Measurements from ENCODE around the gene MYO1B.

The MYO1B gene

GRCh38 chr2:191430476-191430875 lies 185.3 kb downstream of the MYO1B start:
- H4K20me1 ChIP-seq (ENCODE audit: insufficient read depth), result no peaks in the 10 kb centered on the region

DNA sequence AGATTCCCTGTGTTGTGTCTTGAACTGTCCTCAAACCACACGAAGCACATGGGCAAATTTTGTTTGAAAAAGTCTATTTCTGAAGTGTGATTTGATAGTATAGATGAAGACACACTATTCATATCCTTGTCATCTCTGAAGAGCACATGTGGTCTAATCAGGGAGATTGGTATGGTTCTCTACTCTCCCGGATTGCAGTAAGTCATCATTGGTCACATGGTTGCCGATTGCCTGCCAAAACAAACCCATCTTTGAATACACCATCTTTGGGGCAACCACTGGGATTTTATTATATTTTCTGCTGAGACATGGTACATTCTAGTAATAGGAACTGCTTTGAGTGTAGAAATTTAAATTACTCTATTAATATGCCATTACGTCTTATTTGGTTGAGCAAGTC lies 186.9 kb downstream of the MYO1B start:
- Histone ChIP-seq H3K79me2 (ENCODE audit: insufficient read depth, low read depth) (no peaks in the 10 kb centered on the region), H3K4me1 (ENCODE audit: low read depth, poor library complexity, severe bottlenecking) (no peaks in the 10 kb centered on the region), H4K20me1 (ENCODE audit: insufficient read depth) (no peaks in the 10 kb centered on the region), H3K27ac (no peak overlapping the region), H3K36me3 (ENCODE audit: insufficient read depth) (no peaks in the 10 kb centered on the region), H3K4me3 (IDR thresholded peaks at IDR 0.05; ENCODE audit: insufficient read depth, low read depth, low read length) (no peak overlapping the region), H2AFZ (ENCODE audit: low read depth) (no peak overlapping the region), H3K9ac (no peak overlapping the region), H3K4me2 (no peak overlapping the region), H3K27me3 (ENCODE audit: insufficient read depth, low read depth) (no peaks in the 10 kb centered on the region)
- no peak for TF ChIP-seq CTCF (conservative IDR thresholded peaks at IDR 0.05; ENCODE audit: low read depth, low read length)

More at GRCh38 chr2:191430476-191430875, 185.3 kb downstream of the MYO1B start:
- H3K36me3 ChIP-seq (ENCODE audit: insufficient read depth), result no peaks in the 10 kb centered on the region
- H3K4me2 ChIP-seq, result no peak overlapping the region
- no peak overlapping the region for H3K4me3 ChIP-seq (IDR thresholded peaks at IDR 0.05; ENCODE audit: insufficient read depth, low read depth, low read length)
- H3K9ac ChIP-seq, result no peak overlapping the region
- no peaks in the 10 kb centered on the region for H3K79me2 ChIP-seq (ENCODE audit: insufficient read depth, low read depth)
- H2AFZ ChIP-seq (ENCODE audit: low read depth), result no peak overlapping the region
- no peaks in the 10 kb centered on the region for H3K27me3 ChIP-seq (ENCODE audit: insufficient read depth, low read depth)
- no peaks in the 10 kb centered on the region for H3K4me1 ChIP-seq (ENCODE audit: low read depth, poor library complexity, severe bottlenecking)
- no peak overlapping the region for H3K27ac ChIP-seq
- TF ChIP-seq CTCF (conservative IDR thresholded peaks at IDR 0.05; ENCODE audit: low read depth, low read length), result no peak

- TF ChIP-seq CTCF (conservative IDR thresholded peaks at IDR 0.05; ENCODE audit: low read depth, low read length), result no peak
- Histone ChIP-seq H4K20me1 (ENCODE audit: insufficient read depth) (no peaks in the 10 kb centered on the region), H3K4me1 (ENCODE audit: low read depth, poor library complexity, severe bottlenecking) (no peaks in the 10 kb centered on the region), H3K27me3 (ENCODE audit: insufficient read depth, low read depth) (no peaks in the 10 kb centered on the region), H3K4me2 (no peak overlapping the region), H3K4me3 (IDR thresholded peaks at IDR 0.05; ENCODE audit: insufficient read depth, low read depth, low read length) (no peak overlapping the region), H3K79me2 (ENCODE audit: insufficient read depth, low read depth) (no peaks in the 10 kb centered on the region), H3K27ac (no peak overlapping the region), H2AFZ (ENCODE audit: low read depth) (no peak overlapping the region), H3K9ac (no peak overlapping the region), H3K36me3 (ENCODE audit: insufficient read depth) (no peaks in the 10 kb centered on the region)
These were observed 188.9 kb downstream of the MYO1B start for GRCh38 chr2:191434072-191434471.

- Histone ChIP-seq H3K79me2 (ENCODE audit: insufficient read depth, low read depth) (no peaks in the 10 kb centered on the region), H2AFZ (ENCODE audit: low read depth) (no peak overlapping the region), H3K4me2 (no peak overlapping the region), H3K27ac (no peak overlapping the region), H3K36me3 (ENCODE audit: insufficient read depth) (no peaks in the 10 kb centered on the region), H3K4me1 (ENCODE audit: low read depth, poor library complexity, severe bottlenecking) (no peaks in the 10 kb centered on the region), H4K20me1 (ENCODE audit: insufficient read depth) (no peaks in the 10 kb centered on the region), H3K4me3 (IDR thresholded peaks at IDR 0.05; ENCODE audit: insufficient read depth, low read depth, low read length) (no peak overlapping the region), H3K9ac (no peak overlapping the region), H3K27me3 (ENCODE audit: insufficient read depth, low read depth) (no peaks in the 10 kb centered on the region)
- no peak for TF ChIP-seq CTCF (conservative IDR thresholded peaks at IDR 0.05; ENCODE audit: low read depth, low read length)
These were observed 189.9 kb downstream of the MYO1B start for GRCh38 chr2:191435141-191435540.

All from KMS-11 (cell line).